HG03575 (cell line): ENCODE results near the gene PKLR.
"Not testable (repeated sequence)": the region's sequence is repeated elsewhere in the genome, so short reads cannot be mapped to it uniquely, and the experiment has no call there.

Experiments used
- ATAC-seq: cut with Tn5 transposase; IDR thresholded peaks from one replicate; pipeline ENCODE4 v1.9.1; 2021; ENCODE audit not compliant: unreplicated experiment, insufficient number of reproducible peaks, low FRiP score; ENCODE audit errors: extremely low read depth

The PKLR gene

DNA sequence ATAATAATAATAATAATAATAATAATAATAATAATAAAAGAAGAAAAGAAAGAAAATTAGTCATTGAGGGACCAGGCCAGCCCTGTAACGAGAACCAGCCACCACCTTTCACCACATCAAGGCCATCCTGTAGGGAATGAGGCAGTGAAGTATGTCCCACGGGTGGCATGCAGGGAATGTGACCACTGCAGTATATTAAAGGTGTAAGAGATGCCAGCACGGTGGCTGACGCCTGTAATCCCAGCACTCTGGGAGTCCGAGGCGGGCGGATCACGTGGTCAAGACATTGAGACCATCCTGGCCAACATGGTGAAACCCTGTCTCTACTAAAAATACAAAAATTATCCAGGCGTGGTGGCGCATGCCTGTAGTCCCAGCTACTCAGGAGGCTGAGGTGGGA lies 10.2 kb downstream of the PKLR start:
- ATAC-seq, result not testable (repeated sequence)

DNA sequence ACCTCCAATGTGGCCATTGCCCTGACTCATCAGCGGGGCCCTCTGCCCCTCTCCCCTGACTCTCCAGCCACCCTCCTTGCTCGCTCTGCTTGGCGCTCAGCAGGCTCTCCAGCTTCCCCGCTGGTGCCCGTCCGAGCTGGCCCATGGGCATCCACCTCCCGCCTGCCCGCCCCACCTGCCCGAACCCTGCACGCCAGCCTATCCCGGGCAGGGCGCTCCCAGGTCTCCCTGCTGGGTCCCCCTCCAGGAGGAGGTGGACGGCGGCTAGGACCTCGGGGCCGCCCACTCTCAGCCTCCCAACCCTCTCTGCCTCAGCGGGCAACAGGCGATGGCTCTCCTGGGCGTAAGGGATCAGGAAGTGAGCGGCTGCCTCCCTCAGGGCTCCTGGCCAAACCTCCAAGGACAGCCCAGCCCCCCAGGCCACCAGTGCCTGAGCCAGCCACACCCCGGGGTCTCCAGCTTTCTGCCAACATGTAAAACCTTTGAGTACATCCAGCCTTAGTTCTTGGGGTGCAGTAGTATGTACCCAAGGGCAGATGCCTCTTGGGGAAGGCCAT lies 13.2 kb downstream of the PKLR start:
- ATAC-seq, result no peak

DNA sequence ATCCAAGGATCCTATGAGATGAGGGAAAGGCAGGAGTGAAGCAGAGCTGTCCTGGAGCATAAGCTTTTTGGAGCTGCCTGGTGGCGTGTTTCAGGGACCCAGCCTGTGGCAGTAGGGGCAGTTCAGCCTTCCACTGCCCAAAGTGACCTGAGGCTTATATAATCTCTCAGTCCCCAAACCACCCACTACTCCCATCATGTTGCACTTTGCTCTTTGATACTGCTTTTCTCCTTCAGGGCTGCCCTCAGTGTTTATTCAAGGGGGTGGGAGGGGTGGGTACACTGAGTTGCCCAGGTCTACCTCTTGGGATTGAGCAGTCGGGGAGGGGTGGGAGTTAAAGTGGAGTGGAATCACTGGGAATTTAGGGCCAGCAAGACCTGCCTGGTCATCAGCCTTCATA lies 14.7 kb downstream of the PKLR start:
- ATAC-seq, result no peak

DNA sequence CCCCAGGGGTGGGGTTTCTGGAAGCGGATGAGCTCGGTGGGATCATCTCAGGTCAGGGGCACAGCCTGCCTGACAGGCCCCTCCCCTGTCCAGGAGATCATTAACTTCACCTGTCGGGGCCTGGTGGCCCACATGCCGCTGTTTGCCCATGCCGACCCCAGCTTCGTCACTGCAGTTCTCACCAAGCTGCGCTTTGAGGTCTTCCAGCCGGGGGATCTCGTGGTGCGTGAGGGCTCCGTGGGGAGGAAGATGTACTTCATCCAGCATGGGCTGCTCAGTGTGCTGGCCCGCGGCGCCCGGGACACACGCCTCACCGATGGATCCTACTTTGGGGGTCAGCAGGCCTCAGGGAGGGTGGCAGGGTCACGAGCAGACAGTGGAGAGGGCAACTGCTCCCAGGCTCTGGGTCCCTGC lies 15.6 kb downstream of the PKLR start:
- no peak for ATAC-seq

DNA sequence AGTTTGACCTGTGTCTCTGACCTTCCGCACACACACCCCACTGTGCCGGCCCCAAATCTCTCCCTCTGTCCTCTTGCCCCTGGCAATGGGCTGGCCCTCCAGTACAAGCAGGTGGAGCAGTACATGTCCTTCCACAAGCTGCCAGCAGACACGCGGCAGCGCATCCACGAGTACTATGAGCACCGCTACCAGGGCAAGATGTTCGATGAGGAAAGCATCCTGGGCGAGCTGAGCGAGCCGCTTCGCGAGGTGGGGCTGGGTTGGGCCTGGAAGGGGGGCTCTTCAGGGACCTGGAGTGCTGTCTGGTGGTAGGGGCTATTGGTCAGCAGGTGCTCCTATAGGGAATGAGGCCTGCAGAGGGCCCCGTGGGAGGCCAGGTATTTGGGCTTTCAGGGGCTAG lies 16.2 kb downstream of the PKLR start:
- ATAC-seq, result no peak

DNA sequence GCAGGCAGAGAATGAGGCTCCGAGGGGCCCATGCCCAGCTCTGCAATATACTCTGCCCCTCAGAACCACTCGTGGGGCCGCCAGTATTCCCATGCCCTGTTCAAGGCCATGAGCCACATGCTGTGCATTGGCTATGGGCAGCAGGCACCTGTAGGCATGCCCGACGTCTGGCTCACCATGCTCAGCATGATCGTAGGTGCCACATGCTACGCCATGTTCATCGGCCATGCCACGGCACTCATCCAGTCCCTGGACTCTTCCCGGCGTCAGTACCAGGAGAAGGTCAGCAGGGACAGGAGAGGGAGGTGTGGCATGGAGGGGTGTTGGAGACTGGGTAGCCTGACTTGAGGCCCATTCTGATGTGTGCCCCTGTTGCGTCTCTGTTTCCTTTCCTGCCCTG lies 16.8 kb downstream of the PKLR start:
- no peak for ATAC-seq

DNA sequence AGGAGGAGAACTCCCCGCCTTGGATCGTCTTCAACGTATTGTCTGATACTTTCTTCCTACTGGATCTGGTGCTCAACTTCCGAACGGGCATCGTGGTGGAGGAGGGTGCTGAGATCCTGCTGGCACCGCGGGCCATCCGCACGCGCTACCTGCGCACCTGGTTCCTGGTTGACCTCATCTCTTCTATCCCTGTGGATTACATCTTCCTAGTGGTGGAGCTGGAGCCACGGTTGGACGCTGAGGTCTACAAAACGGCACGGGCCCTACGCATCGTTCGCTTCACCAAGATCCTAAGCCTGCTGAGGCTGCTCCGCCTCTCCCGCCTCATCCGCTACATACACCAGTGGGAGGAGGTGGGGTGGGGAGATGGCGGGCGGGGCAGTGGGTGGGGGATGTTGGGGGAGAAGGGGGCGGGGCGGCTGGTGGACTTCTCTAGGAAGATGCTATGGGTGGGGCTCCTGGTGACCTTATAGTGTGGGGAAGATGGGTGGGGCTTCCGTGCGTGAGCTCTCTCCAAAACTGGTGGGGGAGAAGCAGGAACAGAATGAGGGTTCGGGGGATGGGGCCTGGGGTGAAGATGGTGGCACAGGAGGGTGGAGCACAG lies 18.6 kb downstream of the PKLR start:
- no peak for ATAC-seq

DNA sequence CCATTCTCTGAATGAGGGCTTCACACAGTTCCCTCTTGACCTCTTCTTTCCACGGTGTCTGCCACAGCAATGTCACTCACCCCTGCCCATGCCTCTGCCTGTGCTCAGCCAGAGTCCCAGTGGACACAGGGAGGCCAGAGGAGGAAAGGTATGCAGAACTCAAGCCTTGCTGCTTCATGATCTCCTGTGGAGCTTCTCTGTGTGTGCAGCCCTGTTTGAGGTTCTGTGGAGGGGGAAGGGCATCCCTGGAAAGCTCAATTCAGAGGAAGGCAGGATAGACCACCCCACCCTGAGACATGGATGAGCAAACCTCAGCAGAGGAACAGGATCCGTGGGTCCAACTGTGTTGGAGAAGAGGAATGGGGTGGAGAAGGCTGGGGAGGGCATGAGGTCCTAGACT lies 22.0 kb downstream of the PKLR start:
- no peak for ATAC-seq

DNA sequence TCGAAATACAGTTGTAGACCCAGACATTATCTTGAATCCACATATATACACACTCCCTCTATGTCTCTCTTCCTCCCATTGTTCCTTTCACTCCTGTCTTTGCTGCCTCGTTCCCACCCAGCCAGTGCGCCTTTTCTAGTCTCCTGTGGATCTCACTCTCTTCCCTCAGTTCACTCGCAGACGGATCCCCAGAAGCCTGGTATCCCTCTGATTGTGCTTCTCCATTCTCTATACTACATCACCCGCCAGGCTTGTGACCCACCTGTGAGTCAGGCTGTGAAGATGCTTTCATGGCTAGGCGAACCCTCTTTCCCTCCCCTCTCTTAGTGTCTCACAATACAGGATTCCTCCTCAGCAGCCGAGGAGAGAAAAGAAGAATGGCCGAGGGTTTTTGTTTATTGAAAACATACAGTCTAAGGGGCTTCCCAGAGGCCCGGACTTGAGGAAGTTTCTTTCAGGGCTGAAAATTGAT lies 22.5 kb downstream of the PKLR start:
- ATAC-seq, result no peak

DNA sequence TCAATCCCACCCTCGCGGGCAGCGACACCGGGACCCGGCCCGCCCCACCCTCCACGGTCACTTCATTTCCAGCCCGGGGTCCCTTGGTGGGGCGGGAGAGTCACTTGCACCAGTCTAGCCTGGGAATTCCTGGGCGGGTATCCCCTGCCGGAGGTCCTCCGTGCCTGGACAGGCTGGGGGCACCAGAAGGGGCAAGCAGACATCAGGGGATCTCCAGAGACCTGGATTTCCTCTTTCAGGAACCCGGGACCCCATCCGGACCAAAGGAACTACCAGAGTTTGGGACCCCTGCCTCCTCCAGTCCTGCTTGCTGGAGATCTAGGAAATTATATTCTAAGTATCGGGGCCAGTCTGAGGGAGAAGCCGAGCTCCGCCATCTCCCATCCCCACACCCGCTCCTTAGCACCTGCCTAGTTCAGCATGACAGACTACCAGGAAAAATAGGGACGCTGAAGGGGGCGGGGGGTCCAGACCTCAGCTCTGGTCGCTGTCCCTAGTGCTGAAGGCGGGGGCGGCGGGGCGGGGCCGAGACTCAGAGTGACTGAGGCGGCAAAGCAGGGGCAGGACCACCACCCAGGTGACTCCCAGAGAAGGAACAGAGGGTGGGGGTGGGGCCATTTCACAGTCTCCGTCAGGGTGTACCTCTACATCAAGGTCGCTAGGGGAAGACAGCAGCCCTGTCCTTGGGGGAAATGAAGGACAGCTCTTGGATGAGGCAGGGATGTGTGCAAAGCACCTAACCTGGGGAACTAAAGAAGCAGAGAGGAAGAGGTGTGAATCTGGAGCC lies 23.1 kb downstream of the PKLR start:
- ATAC-seq, result no peak

DNA sequence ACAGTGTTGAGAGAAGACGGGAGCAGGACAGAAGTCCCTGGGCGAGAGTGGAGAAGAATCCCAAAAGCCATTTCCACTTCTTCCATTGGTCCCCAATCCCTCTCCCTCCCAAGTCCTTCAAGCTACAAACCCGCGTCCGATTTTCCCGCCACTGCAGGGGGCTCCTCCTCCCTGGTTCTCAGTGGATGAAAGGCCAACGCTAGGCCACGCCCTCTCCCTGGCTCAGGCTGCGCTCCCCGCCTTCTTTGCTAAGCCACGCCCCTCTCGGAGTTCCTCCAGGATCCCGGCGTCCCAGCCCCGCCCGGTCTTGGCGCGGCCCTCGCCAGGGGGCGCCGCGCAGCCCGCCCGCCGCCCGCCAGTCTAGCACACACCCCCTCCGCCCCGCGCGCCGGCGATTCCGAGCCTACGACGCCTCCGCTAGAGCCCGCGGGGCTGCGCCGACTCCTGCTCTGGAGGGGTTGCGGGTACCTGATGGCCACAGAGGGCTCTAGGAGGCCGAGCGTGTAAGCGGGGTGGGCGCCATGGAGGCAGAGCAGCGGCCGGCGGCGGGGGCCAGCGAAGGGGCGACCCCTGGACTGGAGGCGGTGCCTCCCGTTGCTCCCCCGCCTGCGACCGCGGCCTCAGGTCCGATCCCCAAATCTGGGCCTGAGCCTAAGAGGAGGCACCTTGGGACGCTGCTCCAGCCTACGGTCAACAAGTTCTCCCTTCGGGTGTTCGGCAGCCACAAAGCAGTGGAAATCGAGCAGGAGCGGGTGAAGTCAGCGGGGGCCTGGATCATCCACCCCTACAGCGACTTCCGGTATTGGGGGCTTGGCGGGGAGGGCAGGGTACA lies 24.0 kb downstream of the PKLR start, which contains the start of gene HCN3:
TSS of gene HCN3 (plus strand) at position 394 of the 832 bp plus-strand sequence. CDS start at position 522, 128 bp downstream.
- ATAC-seq, result no peak

DNA sequence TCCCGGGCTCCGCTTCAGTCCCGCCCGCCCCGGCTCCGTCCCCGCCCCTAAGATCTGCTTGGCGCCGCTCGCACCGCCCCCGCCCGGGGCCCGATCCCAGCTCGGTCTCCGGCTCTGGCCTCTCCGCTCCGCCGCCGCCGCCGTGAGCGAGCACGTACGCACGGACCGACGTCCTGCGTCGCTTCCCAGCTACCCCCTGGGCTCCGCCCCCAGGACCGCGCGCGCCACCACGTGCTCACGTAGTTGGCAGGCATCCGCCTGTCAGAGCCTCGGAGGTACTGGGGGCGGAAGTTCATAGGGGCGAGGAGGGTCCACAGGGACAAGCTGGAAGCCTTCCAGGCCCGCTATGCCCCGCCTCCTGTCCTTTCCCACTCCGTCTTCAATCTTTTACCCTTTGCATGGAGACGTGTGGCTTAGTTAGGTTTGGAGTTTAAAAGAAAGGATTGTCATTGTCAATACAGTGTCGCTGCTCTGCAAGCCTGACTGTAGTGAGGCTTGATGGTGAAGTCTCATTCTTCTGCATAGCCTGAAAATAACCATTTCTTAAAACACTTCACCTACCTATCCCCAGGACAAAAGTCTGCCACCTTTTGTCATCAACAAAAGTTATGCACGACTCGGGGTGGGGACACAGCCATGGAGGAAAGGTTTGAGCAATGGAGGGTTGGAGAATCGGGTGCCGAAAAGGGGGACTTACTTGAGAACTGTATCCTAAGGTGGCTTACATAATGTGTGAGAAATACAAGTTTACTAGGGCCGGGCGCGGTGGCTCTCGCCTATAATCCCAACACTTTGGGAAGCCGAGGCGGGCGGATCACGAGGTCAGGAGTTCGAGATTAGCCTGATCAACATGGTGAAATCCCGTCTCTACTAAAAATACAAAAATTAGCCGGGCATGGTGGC lies 27.6 kb downstream of the PKLR start, which contains the start of gene CLK2:
TSS of gene CLK2 (minus strand) at position 162 of the 903 bp plus-strand sequence. CDS start 2,527 bp downstream, outside the sequence.
- ATAC-seq, result no peak

DNA sequence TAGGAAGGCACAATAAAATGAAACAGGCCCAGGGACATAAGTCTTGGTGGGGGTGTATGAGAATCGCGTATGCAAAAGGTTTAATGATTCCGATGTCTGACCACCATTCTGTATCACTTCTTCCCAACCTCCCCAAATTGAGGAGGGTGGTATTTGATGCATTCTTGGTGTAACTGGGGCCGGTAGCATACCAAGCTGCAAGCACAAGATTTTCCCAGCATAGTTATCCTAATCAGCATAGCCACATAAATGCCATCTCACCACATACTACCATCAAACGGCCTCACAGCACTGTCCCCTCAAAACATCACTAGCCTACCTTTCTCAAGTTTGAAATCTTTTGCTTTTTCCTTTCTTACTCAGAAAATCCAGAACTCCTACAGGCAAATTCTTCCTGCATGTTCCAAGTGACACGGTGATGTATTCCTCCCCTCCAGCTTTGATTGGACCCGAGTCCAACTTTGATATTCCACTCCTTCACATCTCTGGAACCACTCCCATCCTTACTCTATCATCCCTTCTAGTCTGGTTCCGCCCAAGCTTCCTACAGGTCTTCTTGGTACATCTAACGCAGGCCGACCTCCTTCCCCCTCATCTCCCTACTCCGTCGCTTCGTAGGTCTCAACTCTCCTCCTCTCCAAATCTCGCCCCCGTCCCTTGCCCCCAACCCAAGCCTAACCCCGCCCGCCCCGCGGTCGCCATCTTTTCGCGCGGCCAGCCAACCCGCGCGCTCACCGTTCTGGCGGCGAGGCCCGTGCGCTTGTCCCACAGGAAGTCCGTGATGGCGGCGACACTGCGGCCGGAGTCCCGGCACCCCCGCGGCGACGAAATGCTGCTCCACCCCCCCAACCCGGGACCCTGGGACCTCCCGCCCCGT lies 28.5 kb downstream of the PKLR start:
- ATAC-seq, result no peak

DNA sequence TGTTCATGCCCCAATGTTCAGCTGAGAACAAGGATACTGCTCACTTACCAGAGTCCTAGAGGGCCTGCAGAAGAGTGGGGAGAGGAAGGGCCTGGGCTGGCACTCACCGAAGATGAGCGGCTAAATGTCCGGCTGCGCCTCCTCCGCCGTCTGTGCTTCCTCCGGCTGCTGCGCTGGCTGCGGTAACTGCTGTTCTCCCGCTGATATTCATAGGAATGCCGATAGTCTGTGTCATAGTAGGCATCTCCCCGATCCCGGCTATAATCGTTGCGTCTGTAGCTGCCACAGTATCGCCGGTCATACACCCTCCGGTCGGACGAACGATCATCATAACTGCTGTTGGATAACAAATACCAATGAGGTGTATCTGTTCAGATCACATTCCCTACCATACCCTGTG lies 31.9 kb downstream of the PKLR start:
- no peak for ATAC-seq

DNA sequence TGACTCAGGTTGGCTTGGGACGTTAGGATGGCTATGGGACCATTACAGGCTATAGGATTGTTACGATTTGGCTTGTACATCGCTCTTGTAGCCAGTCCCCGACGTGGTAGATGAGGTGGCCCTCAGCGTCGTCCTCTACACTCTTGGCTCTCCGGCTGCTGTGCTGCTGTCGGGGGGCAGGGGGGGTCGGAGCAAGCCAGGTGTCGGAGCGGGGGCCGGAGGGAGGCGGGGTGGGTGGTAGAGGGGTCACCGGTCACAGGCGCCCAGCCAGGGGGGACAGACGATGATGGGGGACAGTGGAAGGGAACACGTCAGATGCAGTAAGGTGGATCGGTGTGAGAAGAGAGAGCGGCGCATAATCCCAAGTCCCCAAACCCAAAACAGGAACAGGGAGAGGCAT lies 32.6 kb downstream of the PKLR start:
- ATAC-seq, result no peak

DNA sequence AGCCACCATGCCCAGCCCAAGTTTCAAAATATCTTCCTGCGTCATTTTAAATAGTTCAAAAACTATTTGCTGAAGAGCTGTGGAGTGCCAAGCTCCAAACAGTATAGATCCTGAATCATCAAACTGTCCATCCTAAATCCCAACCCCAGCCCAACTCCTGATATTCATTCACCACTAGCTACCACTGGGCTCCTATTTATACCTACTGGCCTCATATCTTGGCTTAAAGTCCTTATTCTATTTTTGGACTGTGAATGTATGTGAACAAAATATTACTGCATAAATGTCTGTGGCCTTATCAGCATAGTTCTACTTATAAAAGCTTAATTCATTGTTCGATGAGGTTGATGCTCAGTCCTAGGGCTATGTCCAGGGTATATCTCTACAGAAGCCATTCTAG lies 33.9 kb downstream of the PKLR start:
- ATAC-seq, result no peak

DNA sequence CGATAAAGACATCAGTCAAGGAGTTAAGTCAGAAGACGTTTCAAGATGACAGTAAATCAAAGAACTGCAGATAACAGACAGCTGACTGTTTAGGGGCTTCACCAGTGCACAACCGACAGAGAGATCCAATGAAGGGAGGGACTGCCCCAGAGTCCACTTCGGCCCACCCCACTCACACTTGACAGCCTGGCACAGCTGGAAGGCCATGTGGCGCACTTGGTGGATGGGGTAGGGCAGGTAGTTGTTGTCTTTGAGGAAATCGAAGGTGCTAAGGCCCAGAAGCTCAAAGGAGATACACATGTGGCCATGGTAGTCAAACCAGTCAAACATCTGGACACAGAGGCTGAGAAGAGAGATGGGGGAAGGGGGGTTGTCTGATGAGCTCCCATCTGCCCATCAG lies 34.7 kb downstream of the PKLR start:
- ATAC-seq, result no peak
